Measurements from ENCODE around the gene GALNT12. TPM values are rescaled to one million over a fixed set of nuclear protein-coding genes. Genes with fewer than 3 reads are reported as not detected.

GALNT12 gene
- total RNA-seq, 1 experiment from 2014 or later = 31.2 TPM

- TF ChIP-seq ZBTB33 (IDR thresholded peaks at IDR 0.05; ENCODE audit: extremely low read depth, insufficient replicate concordance, low read length) = no peak
- no peak for TF ChIP-seq CEBPB (IDR thresholded peaks at IDR 0.05; ENCODE audit: low read depth)
- TF ChIP-seq EZH2phosphoT487 (IDR thresholded peaks at IDR 0.05; ENCODE audit: borderline replicate concordance) = no peak
- no peak for TF ChIP-seq RAD21 (IDR thresholded peaks at IDR 0.05; ENCODE audit: low read depth)
- no peak for TF ChIP-seq SRF (IDR thresholded peaks at IDR 0.05; ENCODE audit: low read depth)
- TF ChIP-seq EZH2 (IDR thresholded peaks at IDR 0.05) = no peak
- no peak for TF ChIP-seq MAX (IDR thresholded peaks at IDR 0.05)
- TF ChIP-seq ELF1 (IDR thresholded peaks at IDR 0.05; ENCODE audit: borderline replicate concordance, low read depth) = no peak
- no peak for TF ChIP-seq EGR1 (IDR thresholded peaks at IDR 0.05; ENCODE audit: low read depth)
- no peak for TF ChIP-seq TCF7L2 (IDR thresholded peaks at IDR 0.05; ENCODE audit: borderline replicate concordance, extremely low read depth, insufficient read depth, insufficient read length)
Observed at GRCh38 chr9:98842510-98842909, 35.0 kb downstream of the GALNT12 start (continued).

DNA sequence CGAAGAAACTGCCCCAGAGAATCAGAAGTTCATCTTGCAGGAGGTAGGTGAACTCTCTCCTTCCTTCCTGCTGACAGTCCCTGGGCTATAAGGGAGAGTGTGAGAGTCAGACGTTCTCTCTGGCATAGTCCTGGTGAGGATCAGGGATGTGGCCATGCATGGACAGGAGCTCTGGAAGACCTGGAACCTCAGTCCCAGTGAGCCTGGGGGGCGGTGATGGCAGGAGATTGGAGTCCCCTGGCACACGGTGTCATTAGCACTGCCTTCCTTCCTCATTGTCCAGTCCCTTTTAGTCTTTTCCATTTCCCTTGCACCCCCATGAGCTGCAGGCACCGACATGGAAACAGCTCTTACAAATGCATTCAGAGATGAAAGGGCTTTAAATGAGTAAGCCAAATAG is 38.6 kb downstream of the GALNT12 start:
- CTCF ChIA-PET = no interaction called here
- intact Hi-C loops (cut with micrococcal nuclease) = no loop called here
- RAD21 ChIA-PET (ENCODE audit: low non-redundant PET in 1 of 2, low total read pairs in 2 of 2, uncharacterized antibody in 2 of 2, unreplicated experiment in 2 of 2) = no interaction called here
- no peak overlapping the region for H2AFZ ChIP-seq (ENCODE audit: low read depth, low read length, poor library complexity, severe bottlenecking)
- no peaks in the 10 kb centered on the region for H4K20me1 ChIP-seq (ENCODE audit: insufficient read depth)
- POLR2A ChIA-PET = no interaction called here
- H3K9me2 ChIP-seq (ENCODE audit: insufficient read depth) = no peaks in the 10 kb centered on the region
- no peaks in the 10 kb centered on the region for H3K79me2 ChIP-seq (ENCODE audit: insufficient read depth, low read length)
- no TSS peak for BruUV-seq (replicated peaks)
- no peaks in the 10 kb centered on the region for H3K27me3 ChIP-seq (ENCODE audit: insufficient read depth, low read length)
- no peaks in the 10 kb centered on the region for H3K9me3 ChIP-seq (ENCODE audit: control insufficient read depth in 1 of 2, insufficient read depth in 1 of 2, low read depth in 1 of 2, low read length in 2 of 2)
- ATAC-seq (no peak), DNase-seq (ENCODE audit: low read depth, low spot score) (no peak)
- peaks cover 2 to 11% of the 10 kb centered on the region in 2 experiments; a peak in 2 of 4 replicates for H3K36me3 ChIP-seq (ENCODE audit: control insufficient read depth in 1 of 2, insufficient read depth in 2 of 2, low read length in 2 of 2)
- no peak overlapping the region for H3K4me2 ChIP-seq (ENCODE audit: low read length)
- TF ChIP-seq RAD21 (IDR thresholded peaks at IDR 0.05; ENCODE audit: low read depth) (no peak), JUND (IDR thresholded peaks at IDR 0.05) (no peak), POLR2A (IDR thresholded peaks at IDR 0.05; ENCODE audit: borderline replicate concordance, extremely low read depth, insufficient read depth, insufficient read length) (no peak), SIN3A (IDR thresholded peaks at IDR 0.05; ENCODE audit: low read depth) (no peak), EZH2phosphoT487 (IDR thresholded peaks at IDR 0.05; ENCODE audit: borderline replicate concordance) (no peak), ZFX (IDR thresholded peaks at IDR 0.05) (no peak), POLR2AphosphoS5 (IDR thresholded peaks at IDR 0.05; ENCODE audit: low read depth, low read length) (no peak), EZH2 (IDR thresholded peaks at IDR 0.05) (no peak), YY1 (IDR thresholded peaks at IDR 0.05; ENCODE audit: extremely low read depth, insufficient replicate concordance, low read depth, low read length) (no peak), ELF1 (IDR thresholded peaks at IDR 0.05; ENCODE audit: borderline replicate concordance, low read depth) (no peak), SP1 (IDR thresholded peaks at IDR 0.05; ENCODE audit: low read depth) (no peak), CBX3 (IDR thresholded peaks at IDR 0.05; ENCODE audit: low read depth) (no peak)
- TF ChIP-seq, protein P1, sequence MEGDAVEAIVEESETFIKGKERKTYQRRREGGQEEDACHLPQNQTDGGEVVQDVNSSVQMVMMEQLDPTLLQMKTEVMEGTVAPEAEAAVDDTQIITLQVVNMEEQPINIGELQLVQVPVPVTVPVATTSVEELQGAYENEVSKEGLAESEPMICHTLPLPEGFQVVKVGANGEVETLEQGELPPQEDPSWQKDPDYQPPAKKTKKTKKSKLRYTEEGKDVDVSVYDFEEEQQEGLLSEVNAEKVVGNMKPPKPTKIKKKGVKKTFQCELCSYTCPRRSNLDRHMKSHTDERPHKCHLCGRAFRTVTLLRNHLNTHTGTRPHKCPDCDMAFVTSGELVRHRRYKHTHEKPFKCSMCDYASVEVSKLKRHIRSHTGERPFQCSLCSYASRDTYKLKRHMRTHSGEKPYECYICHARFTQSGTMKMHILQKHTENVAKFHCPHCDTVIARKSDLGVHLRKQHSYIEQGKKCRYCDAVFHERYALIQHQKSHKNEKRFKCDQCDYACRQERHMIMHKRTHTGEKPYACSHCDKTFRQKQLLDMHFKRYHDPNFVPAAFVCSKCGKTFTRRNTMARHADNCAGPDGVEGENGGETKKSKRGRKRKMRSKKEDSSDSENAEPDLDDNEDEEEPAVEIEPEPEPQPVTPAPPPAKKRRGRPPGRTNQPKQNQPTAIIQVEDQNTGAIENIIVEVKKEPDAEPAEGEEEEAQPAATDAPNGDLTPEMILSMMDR (IDR thresholded peaks at IDR 0.05 in 2 of 3, conservative IDR thresholded peaks at IDR 0.05 in 1 of 3; ENCODE audit: borderline replicate concordance in 1 of 3, insufficient read depth in 1 of 3, low read depth in 2 of 3, low read length in 2 of 3) = no peak
- no peak overlapping the region for H3K4me3 ChIP-seq (replicated peaks in 1 of 2; ENCODE audit: low read depth in 1 of 2, low read length in 2 of 2)
- no peak overlapping the region for H3K27ac ChIP-seq (ENCODE audit: low read depth, low read length)
- peaks cover 3 to 17% of the 10 kb centered on the region in 2 experiments; a peak in 3 of 4 replicates for H3K4me1 ChIP-seq (ENCODE audit: control insufficient read depth in 1 of 2, insufficient read depth in 2 of 2, low read length in 2 of 2)
- H3K9ac ChIP-seq (ENCODE audit: low read length) = no peak overlapping the region
